Activated naive CD4-positive, alpha-beta T cell (primary cell): ENCODE results near the gene USP3.
"Not testable (repeated sequence)": the region's sequence is repeated elsewhere in the genome, so short reads cannot be mapped to it uniquely, and the experiment has no call there.

Experiments
- DNase-seq, 4 experiments: peaks; one replicate each; lab custom pipeline; 2025; lab: John Stamatoyannopoulos, UW

The USP3 gene

GRCh38 chr15:63513271-63513670, 8.9 kb downstream of the USP3 start:
- DNase-seq, result no peak

GRCh38 chr15:63513728-63514127, 9.3 kb downstream of the USP3 start:
- no peak for DNase-seq

GRCh38 chr15:63514531-63514943, 10.1 kb downstream of the USP3 start:
- no peak for DNase-seq

GRCh38 chr15:63517202-63517601, 12.8 kb downstream of the USP3 start:
- no peak for DNase-seq

DNA sequence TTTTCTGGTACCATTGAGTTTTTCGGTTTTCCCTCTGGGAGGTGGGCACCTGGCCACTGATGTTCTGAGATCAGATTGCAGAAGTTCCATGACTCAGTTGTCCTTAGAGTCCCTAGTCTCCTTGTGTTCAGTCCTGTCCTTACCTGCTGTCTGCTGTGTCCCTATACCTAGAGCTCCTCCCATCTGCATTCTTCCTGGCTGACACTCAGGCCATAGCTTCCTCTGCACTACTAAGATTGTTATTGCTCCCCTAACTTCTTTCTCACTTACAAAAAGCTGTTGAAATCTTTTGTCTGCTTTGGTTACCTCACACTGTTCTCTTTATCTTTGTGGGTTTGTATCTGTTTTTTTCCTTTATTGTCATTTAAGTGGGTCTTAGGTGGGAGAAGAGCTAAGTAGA, 13.2 kb downstream of the USP3 start:
- DNase-seq, result no peak

GRCh38 chr15:63519041-63519440, 14.6 kb downstream of the USP3 start:
- no peak for DNase-seq

DNA sequence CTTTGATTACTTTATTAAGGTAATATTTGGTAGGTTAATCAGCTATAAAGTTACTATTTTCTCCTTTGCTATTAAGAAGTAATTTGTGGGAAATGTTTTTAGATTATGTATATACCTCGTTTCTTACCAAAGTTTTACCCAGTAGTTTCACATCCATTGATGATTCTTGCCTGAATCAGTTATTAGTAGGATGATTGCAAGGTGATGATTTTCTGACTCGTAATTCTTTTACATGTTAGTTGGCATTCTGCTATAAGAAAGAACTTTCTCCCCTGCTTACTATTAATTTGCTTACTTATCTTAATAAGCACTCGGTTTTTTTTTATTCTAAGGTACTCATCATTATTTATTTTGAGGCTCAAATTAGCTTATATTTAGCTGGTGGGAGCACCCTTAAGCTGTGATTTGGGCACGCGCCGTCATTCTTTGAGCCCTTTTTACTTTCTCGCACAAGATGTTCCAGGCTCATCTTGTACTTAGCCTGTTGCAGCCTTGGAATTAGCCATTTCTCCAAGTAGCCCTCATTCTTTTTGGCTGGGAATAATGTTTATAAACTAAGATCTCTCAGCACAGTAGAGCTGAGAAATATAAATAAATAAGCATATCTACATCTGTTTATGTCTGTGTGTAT, 15.3 kb downstream of the USP3 start:
- DNase-seq, result no peak

- DNase-seq, result not testable (repeated sequence)
Measured at GRCh38 chr15:63520462-63520861, 16.1 kb downstream of the USP3 start.

- no peak for DNase-seq
Measured at GRCh38 chr15:63522225-63522578, 17.8 kb downstream of the USP3 start.

DNA sequence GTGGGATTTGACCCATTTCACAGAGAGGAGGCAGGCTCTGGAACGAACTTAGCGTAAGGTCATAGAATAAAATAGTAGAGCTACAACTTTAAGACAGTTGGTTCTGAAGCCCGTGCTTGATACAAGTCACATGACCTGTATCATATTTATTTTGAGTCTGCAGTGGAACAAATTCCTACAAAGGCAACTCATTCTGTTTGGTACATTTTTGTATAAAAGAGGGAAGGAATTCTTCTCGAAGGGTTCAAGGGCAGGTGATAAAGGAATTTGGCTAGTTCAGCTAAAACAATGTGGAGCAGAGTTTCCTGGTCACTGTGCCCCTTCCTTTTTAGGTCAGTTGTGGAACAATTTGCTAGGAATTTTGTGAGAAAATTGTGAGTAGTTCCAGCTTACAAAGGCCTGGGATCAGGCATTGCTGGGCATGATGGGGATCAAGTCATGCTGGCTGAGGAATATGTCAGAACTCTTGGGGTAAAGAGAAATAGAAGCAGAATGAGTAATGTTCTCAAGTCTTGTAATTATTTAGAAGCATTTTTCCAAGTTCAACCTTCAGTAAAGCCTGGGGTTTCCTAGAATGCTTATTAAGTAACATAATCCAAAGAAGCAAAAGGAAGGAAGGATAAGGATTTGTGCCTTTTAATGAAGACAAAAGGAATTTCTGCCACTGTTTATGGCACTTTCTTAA, 19.1 kb downstream of the USP3 start:
- no peak for DNase-seq

DNA sequence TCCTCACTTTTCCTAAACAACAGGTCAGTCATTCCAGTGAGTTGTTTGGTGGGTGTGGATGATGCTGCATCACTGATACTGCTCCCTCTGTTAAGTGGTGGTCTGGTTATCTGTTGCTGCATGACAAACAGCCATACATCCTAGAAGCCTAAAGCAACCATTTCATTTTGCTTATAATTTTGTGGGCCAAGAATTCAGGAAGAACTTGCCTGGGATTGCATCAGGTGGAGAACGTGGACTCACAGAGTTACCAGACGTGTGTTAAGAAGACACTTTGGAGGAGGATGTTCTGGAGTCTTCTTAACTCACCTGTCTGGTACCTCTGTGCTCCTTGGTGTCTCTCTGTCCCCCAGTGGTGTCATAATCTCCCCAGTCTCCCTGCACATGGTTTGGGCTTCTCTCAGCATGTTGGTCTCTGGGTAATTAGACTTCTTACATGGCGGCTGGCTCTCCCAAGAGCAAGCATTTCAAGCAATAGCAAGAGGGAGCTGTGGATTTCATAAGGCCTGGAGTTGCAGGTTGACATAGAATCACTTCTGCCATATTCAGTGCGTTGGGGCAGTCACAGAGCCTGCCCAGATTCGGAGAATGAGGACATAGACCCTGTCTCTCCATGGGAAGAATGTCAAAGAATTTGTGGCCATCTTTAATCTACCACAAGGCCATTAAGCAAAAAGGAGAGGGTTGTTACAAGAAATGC, 20.1 kb downstream of the USP3 start:
- DNase-seq, result no peak

DNA sequence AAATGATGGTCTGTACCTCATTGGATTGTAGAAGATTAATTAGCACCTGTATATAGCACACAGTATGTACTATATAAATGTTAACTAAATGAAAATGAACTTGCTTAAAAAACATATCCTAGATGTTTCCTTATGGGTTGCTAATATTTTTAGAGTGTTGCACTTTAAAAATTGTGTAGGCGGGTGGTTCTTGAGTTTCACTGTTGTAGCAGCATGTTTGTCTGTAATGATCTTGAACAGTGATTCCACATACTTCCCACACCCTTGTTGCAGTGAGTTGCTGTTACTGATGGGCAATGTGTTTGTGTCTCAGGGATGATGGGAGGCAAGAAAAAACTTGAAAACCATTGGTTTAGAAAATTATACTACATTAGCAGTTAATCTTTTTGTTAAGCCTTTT, 22.0 kb downstream of the USP3 start:
- DNase-seq, result no peak

- DNase-seq, result no peak
Measured at GRCh38 chr15:63528138-63528659, 23.8 kb downstream of the USP3 start.

DNA sequence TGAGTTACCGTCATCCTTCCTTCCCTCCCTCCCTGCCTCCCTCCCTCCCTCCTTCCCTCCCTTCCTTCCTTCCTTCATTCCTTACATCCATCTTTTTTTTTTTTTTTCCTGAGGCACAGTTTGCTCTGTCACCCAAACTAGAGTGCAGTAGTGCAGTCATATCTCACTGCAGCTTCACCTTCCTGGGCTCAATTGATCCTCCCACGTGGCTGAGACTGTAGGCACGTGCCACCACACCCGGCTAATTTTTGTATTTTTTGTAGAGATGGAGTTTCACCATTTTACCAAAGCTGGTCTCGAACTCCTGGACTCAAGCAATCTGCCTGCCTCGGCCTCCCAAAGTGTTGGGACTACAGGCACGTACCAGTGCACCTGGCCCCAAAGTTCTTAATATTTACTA, 25.8 kb downstream of the USP3 start:
- DNase-seq, result no peak

DNA sequence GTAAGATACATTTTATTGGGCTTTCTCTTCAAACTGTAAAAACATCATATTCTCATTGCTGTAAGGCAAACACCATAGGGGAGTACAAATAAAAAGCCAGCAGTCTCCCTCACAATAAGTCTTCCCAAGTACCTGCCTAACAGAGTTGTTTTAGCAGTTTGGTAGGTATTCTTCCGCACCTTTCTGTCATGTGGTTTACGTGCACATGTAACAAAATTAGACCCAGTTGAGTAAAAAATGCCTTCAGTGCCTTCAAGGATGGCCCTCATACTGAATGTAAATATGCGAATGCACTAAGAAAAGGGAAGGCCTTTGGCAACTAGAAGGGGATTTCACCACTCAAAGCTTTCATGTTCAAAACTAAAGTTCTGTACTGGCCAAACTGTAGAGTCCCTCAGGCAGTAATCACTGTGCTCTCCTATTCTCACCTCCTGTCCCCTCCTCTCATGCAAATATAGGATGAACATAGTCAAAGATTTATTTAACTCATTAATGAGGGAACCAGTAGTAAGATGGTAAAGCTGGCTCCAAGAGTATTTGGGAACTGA, 26.4 kb downstream of the USP3 start:
- DNase-seq, result no peak

DNA sequence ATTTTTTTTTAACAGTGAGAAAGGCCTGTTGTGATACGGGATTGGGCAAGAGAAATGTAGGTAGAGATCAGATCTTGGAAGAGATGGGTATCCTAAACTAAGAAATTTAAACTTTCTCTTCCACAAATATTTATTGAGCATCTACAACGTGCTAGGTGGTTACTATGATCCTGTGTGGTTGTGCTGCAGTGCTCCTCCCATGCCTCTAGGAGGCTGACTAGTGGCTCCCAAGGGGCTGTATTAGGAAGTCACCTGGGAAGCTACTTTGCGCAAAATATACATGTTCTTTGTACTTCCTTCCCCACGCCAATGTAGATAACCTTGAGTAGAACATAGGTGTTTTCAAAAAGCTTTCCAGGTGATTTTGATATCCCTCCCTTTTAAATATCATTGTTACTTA, 27.2 kb downstream of the USP3 start:
- DNase-seq, result no peak

DNA sequence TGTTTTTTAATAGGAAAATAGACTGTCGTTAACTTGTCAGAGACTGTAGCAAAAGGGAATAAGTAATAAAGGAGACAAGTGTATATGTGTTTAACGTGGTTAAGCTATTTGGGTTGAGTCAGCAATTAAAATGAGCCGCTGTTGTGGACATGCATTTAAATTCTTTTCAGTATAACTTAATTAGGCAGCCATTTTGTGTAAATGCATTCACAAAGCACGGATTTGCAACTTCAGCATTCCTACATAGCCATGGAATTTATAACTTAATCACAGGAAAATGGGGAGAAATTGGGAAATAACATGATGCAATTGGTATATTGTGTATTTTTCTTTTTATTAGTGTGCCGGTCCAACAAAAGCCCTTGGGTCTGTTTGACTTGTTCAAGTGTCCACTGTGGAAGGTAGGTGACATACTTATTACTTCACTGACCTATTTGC, 27.9 kb downstream of the USP3 start:
- no peak for DNase-seq

GRCh38 chr15:63534888-63535287, 30.5 kb downstream of the USP3 start:
- DNase-seq, result not testable (repeated sequence)

DNA sequence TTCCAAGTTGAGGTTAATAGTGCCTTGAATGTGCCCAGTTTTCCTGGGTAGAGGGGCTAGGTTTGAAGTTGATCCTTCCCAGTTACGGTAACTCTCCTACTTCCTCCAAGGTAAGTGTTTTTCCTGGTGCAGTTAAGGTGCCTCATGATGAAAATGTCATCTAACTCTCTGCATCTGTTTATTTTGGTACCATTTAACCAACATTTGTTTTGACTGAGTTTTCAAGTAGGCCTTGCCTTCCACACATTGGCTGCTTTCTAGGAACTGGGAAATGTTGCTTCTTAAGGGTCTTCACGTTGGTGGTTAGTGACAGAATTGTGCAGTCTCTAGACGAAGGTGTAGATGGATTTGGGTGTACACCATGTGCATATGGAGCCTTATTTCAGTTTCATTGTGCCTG, 31.3 kb downstream of the USP3 start:
- DNase-seq, result no peak

DNA sequence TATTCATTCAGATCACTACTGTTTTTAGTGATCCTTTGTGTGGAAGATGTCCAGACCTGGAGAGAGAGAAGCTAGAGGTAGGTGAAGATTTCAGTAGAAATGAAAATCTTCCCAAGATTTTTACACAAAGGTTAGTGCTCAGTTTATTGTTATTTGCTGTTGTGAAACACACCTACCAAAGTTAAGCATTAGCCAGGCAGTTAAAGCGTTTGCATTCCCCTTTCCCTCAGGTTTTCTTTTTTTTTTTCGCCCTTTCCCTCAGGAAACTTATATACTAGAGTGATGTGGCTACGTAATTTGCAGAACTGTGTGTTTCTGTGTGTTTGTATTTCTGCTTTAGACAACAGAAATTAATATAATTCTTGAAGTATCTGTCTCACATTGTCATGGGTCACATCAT, 34.5 kb downstream of the USP3 start:
- DNase-seq, result no peak

DNA sequence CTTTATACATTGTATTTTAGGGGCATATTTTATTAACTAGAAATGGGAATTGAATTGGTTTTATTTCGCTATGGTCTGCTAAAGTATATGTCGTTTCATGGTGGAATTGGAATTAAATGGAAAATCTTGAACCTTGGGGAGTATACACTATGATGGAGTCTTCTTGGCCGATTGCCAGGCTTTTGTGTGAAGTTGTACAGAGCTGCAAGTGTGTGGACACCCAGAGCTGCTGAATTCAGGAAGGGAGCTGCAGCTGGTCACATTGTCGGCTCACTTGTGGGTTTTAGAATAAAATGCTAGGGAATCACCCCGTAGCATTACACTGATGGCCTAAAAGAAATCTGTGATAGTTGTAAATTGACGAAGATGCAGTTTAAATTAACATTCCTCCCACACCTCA, 35.1 kb downstream of the USP3 start:
- no peak for DNase-seq

DNA sequence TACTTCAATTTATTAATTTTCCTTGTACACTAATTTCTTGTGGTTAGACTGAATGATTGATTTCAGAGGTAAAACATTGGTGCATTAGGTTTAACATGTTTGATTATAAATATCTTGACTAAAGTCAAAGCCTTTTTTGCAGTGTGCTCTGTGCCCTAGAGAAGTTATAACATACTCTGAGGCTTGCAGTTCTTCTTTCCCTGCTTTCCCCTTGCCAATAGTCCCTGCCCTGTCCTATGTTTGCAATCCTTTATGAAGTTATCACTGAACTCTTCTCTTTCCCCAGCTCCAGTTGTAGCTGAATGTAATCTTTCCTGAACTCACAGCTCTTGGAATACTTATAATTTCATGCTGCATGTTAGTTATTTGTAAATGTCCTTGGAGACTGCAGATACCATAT, 35.6 kb downstream of the USP3 start:
- DNase-seq, result no peak

DNA sequence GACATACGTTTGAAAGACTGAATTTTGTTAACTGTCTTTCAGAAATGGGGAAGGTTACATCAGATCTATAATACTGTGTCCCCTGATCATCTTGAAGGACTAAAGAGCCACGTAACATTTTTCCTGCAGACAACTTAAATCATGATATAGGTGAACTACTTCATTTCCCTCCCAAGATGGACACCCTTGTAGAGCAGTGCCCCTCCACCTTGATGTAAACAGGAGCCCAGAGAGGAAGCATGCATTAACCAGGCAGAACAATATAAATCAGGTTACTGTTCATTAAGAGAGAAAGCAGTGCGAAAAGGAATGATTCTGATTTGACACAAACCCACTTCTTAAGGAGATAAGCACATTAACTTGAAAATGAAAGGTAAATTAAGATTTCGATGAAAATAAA, 36.1 kb downstream of the USP3 start:
- no peak for DNase-seq
